D721Med (cell line): ENCODE results near the gene NPW.

Experiments
- DNase-seq: peaks from one replicate; pipeline ENCODE4 v3.0.0; 2011; ENCODE audit warnings: low spot score; ENCODE audit not compliant: insufficient read length
- FAIRE-seq: peaks from 2 replicates; lab custom pipeline; 2011; peaks lifted over from hg19 to GRCh38; lab: Jason Lieb, UNC
- CTCF ChIP-seq: IDR thresholded peaks from 2 replicates; pipeline ENCODE4 v1.5.1; 2012; ENCODE audit warnings: mild to moderate bottlenecking, control low read depth; ENCODE audit not compliant: insufficient read depth; ENCODE audit errors: missing control alignments

The NPW gene

GRCh38 chr16:2054543-2055245, 35.1 kb downstream of the NPW start:
- DNase-seq = no peak
- no peak for TF ChIP-seq CTCF
- FAIRE-seq = no peak

- TF ChIP-seq CTCF = no peak
- FAIRE-seq (no peak), DNase-seq (no peak)
Observed at GRCh38 chr16:2056077-2056476, 36.5 kb downstream of the NPW start.

- FAIRE-seq = no peak
- TF ChIP-seq CTCF = no peak
- DNase-seq = no peak
Observed at GRCh38 chr16:2056681-2057407, 37.3 kb downstream of the NPW start.

GRCh38 chr16:2057438-2057837, 37.9 kb downstream of the NPW start:
- TF ChIP-seq CTCF = no peak
- no peak for DNase-seq
- FAIRE-seq = no peak

GRCh38 chr16:2058420-2058819, 38.8 kb downstream of the NPW start:
- TF ChIP-seq CTCF = no peak
- no peak for FAIRE-seq
- DNase-seq = no peak

- no peak for FAIRE-seq
- DNase-seq = no peak
- TF ChIP-seq CTCF = no peak
Observed at GRCh38 chr16:2058872-2059271, 39.3 kb downstream of the NPW start.

GRCh38 chr16:2060346-2060745, 40.8 kb downstream of the NPW start:
- TF ChIP-seq CTCF = no peak
- DNase-seq = no peak
- no peak for FAIRE-seq
